ENCODE results near the gene TBL1X.

TBL1X gene

DNA sequence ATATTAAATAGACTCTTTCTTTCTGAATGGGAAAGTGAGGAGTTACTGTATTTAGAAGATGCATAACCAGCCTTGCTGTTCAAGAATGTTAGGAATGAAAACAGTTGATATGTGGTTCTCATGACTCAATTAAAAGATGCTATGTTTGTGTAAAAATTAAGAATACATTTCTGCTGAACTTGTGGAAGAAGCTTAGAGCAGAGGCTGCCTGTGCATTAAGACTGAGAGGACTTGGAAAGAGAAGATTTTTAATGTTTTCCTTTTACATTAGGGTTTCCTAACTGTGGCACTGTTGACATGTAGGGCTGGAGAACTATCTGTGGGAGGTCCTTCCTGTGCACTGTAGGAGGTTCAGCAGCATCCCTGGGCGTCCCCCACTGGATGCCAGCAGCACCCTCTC, 163.1 kb downstream of the TBL1X start:
- Histone ChIP-seq H3K27me3 (no peaks in the 10 kb centered on the region), H3K4me1 (ENCODE audit: control insufficient read depth in 1 of 2, insufficient read depth in 1 of 2, low read depth in 1 of 2, low read length in 1 of 2) (no peaks in the 10 kb centered on the region), H3K9me3 (no peaks in the 10 kb centered on the region), H3K4me3 (ENCODE audit: low read depth in 1 of 2, low read length in 1 of 2) (no peak overlapping the region), H3K27ac (no peak overlapping the region), H3K36me3 (no peaks in the 10 kb centered on the region)
- TF ChIP-seq, protein P1, sequence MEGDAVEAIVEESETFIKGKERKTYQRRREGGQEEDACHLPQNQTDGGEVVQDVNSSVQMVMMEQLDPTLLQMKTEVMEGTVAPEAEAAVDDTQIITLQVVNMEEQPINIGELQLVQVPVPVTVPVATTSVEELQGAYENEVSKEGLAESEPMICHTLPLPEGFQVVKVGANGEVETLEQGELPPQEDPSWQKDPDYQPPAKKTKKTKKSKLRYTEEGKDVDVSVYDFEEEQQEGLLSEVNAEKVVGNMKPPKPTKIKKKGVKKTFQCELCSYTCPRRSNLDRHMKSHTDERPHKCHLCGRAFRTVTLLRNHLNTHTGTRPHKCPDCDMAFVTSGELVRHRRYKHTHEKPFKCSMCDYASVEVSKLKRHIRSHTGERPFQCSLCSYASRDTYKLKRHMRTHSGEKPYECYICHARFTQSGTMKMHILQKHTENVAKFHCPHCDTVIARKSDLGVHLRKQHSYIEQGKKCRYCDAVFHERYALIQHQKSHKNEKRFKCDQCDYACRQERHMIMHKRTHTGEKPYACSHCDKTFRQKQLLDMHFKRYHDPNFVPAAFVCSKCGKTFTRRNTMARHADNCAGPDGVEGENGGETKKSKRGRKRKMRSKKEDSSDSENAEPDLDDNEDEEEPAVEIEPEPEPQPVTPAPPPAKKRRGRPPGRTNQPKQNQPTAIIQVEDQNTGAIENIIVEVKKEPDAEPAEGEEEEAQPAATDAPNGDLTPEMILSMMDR (IDR thresholded peaks at IDR 0.05) = no peak

DNA sequence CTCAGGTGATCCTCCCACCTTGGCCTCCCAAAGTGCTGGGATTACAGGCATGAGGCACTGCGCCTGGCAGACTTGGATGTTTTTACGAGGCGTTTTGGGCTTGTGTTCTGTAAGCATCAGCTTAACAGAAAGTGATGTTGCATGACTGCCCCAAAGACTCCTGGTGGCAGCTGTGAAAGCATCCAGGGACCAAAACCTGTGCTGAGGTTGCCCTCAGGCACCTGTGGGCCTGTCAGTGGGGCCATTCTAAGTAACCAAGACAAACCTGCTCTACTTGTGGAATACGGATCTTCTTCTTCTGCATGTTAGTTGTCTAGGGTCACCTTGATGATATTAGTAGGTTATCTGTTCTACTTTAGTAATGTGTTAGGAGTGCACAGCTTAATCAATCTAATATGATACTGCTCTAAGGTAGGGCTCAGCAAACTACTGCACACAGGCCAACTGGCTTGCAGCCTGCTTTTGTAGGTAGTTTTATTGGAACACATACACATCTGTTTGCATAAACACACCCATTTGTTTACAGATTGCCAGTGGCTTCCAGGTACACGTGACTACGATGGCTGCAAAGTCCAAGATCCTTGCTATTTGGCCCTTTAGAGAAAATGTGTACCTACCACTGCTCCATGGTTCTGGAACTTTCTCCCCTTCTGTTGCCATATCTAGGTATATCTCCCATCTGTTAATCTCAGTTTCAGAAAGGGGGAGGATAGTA, 164.1 kb downstream of the TBL1X start:
- TF ChIP-seq, protein P1 (IDR thresholded peaks at IDR 0.05) = no peak
- no peaks in the 10 kb centered on the region for H3K9me3 ChIP-seq
- H3K27ac ChIP-seq = no peak overlapping the region
- no peak overlapping the region for H3K4me3 ChIP-seq (ENCODE audit: low read depth in 1 of 2, low read length in 1 of 2)
- no peaks in the 10 kb centered on the region for H3K27me3 ChIP-seq
- H3K36me3 ChIP-seq = no peaks in the 10 kb centered on the region
- no peaks in the 10 kb centered on the region for H3K4me1 ChIP-seq (ENCODE audit: control insufficient read depth in 1 of 2, insufficient read depth in 1 of 2, low read depth in 1 of 2, low read length in 1 of 2)

DNA sequence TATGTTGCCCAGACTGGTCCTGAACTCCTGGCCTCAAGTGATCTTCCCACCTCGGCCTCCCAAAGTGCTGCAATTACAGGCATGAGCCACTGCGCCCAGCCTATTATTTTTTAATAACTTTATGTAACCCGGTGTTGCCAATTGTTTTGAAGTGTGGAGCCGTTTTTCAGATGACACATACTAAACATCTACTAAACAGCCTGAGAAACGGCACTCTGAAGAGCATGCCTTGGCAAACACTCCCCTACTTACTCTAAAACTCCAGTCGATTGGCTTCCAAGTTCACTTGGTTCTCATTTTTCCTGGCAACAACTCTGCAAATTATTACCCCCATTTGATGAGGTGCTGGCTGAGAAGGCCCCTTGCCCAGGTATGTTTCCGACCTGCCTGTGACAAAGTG, 169.7 kb downstream of the TBL1X start:
- Histone ChIP-seq H3K36me3 (no peaks in the 10 kb centered on the region), H3K27ac (no peak overlapping the region), H3K4me1 (ENCODE audit: control insufficient read depth in 1 of 2, insufficient read depth in 1 of 2, low read depth in 1 of 2, low read length in 1 of 2) (no peaks in the 10 kb centered on the region), H3K9me3 (no peaks in the 10 kb centered on the region), H3K27me3 (no peaks in the 10 kb centered on the region), H3K4me3 (ENCODE audit: low read depth in 1 of 2, low read length in 1 of 2) (no peak overlapping the region)
- TF ChIP-seq, protein P1 (IDR thresholded peaks at IDR 0.05) = no peak

- Histone ChIP-seq H3K4me3 (ENCODE audit: low read depth in 1 of 2, low read length in 1 of 2) (no peak overlapping the region), H3K27ac (no peak overlapping the region), H3K4me1 (ENCODE audit: control insufficient read depth in 1 of 2, insufficient read depth in 1 of 2, low read depth in 1 of 2, low read length in 1 of 2) (no peaks in the 10 kb centered on the region), H3K27me3 (no peaks in the 10 kb centered on the region), H3K9me3 (no peaks in the 10 kb centered on the region), H3K36me3 (no peaks in the 10 kb centered on the region)
- TF ChIP-seq, protein P1 (IDR thresholded peaks at IDR 0.05) = no peak
These were observed 170.5 kb downstream of the TBL1X start for GRCh38 chrX:9635368-9635767.

DNA sequence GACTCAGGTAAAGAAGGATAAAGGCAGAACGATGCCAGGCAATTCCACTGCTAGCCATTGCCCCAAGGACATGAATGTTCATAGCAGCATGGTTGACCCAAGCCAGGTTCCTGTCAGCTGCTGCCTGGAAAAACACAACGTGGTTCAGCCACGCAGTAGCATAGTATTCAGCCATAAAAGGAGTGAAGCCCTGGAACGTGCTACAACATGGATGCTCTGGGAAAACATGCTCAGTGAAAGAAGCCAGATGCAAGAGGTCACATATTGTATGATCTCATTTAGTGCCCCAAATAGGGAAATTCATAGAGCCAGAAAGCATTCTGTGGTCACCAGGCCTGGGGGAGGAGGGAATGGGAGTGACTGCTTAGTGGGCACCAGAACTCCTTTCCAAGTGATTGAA, 170.9 kb downstream of the TBL1X start:
- Histone ChIP-seq H3K27me3 (no peaks in the 10 kb centered on the region), H3K9me3 (no peaks in the 10 kb centered on the region), H3K4me3 (ENCODE audit: low read depth in 1 of 2, low read length in 1 of 2) (no peak overlapping the region), H3K27ac (no peak overlapping the region), H3K4me1 (ENCODE audit: control insufficient read depth in 1 of 2, insufficient read depth in 1 of 2, low read depth in 1 of 2, low read length in 1 of 2) (no peaks in the 10 kb centered on the region), H3K36me3 (no peaks in the 10 kb centered on the region)
- TF ChIP-seq, protein P1 (IDR thresholded peaks at IDR 0.05) = no peak

All from neutrophil (primary cell).